ENCODE results near the gene NFATC2. TPM values are rescaled to one million over a fixed set of nuclear protein-coding genes. Genes with fewer than 3 reads are reported as not detected.

Gene NFATC2
- total RNA-seq, 1 experiment from 2014 or later: 0.61 TPM

DNA sequence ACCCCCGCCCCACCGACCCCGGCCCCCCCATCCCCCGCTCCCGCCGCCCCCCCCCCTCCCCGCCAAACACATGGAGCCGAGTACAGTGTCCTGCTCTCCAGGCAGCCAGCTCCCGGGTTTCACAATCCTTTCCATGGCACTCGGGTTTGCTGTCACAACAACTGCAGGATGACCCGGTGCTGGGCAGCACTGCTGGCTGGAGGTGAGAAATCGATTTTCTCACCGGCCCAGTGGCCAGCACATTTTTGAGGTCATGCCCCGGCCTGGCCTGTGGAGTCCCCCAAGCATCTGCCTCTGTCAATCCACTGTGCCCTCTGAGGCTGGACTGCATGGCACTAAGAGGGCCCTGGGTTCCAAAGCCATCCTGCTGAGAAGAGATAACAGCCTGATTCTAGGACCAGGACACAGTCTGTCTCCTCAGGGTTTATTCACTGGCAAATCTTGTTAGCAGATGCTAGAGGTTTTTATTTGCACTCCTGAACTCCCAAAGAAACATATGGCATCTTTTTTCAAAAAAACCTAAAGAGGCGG lies 129.5 kb downstream of the NFATC2 start:
- no peaks in the 10 kb centered on the region for H3K79me2 ChIP-seq (ENCODE audit: insufficient read depth, low read length)
- no peaks in the 10 kb centered on the region for H3K4me1 ChIP-seq (ENCODE audit: insufficient read depth, low read length)
- H3K4me3 Mint-ChIP-seq: no peak overlapping the region
- H2BK12ac ChIP-seq (ENCODE audit: insufficient read length, low read depth, low read length): no peak overlapping the region
- TF ChIP-seq, protein P1, sequence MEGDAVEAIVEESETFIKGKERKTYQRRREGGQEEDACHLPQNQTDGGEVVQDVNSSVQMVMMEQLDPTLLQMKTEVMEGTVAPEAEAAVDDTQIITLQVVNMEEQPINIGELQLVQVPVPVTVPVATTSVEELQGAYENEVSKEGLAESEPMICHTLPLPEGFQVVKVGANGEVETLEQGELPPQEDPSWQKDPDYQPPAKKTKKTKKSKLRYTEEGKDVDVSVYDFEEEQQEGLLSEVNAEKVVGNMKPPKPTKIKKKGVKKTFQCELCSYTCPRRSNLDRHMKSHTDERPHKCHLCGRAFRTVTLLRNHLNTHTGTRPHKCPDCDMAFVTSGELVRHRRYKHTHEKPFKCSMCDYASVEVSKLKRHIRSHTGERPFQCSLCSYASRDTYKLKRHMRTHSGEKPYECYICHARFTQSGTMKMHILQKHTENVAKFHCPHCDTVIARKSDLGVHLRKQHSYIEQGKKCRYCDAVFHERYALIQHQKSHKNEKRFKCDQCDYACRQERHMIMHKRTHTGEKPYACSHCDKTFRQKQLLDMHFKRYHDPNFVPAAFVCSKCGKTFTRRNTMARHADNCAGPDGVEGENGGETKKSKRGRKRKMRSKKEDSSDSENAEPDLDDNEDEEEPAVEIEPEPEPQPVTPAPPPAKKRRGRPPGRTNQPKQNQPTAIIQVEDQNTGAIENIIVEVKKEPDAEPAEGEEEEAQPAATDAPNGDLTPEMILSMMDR (conservative IDR thresholded peaks at IDR 0.05): no peak
- H2AFZ ChIP-seq (ENCODE audit: low read length): no peak overlapping the region
- no peaks in the 10 kb centered on the region for H3K79me1 ChIP-seq (ENCODE audit: insufficient read depth, low read depth, low read length, poor library complexity, severe bottlenecking)
- no peak overlapping the region for H3T11ph ChIP-seq (ENCODE audit: low read length)
- no peak overlapping the region for H3K27ac Mint-ChIP-seq
- H2BK20ac ChIP-seq (ENCODE audit: low read depth, low read length, poor library complexity, severe bottlenecking): no peak overlapping the region
- no peak overlapping the region for H2BK15ac ChIP-seq (ENCODE audit: low read depth, low read length)
- H3K36me3 Mint-ChIP-seq (ENCODE audit: insufficient read depth in 1 of 3, low read depth in 3 of 3): no peaks in the 10 kb centered on the region
- H3K27ac ChIP-seq (ENCODE audit: insufficient read length, low read depth, low read length): no peak overlapping the region
- no peaks in the 10 kb centered on the region for H3K23me2 ChIP-seq (ENCODE audit: insufficient read length, low read depth, low read length, poor library complexity, severe bottlenecking)
- H4K20me1 ChIP-seq (ENCODE audit: control insufficient read depth, insufficient read depth, insufficient read length): no peaks in the 10 kb centered on the region
- no peak overlapping the region for H3K4me2 ChIP-seq (ENCODE audit: insufficient read depth, insufficient read length, low read length)
- no peaks in the 10 kb centered on the region for H3K9me3 ChIP-seq (ENCODE audit: control insufficient read depth, low read depth, low read length)
- DNase-seq: no peak
- no peaks in the 10 kb centered on the region; the same call in 1 of the 2 replicates for H3K27me3 Mint-ChIP-seq (ENCODE audit: low read depth)
- H3K9ac ChIP-seq (ENCODE audit: extremely low read depth, insufficient read length, low read length): no peak overlapping the region
- no peak overlapping the region for H2BK120ac ChIP-seq (ENCODE audit: low read depth, low read length, poor library complexity, severe bottlenecking)
- no peak overlapping the region for H3K23ac ChIP-seq (ENCODE audit: insufficient read length, low read depth, low read length)
- no peak overlapping the region for H4K5ac ChIP-seq (ENCODE audit: insufficient read length, low read depth, low read length)
- H3K9me3 Mint-ChIP-seq: no peaks in the 10 kb centered on the region
- H3K4ac ChIP-seq (ENCODE audit: low read depth, low read length): no peak overlapping the region
- no peak overlapping the region for H2AK5ac ChIP-seq (ENCODE audit: insufficient read length, low read length)
- H3K18ac ChIP-seq (ENCODE audit: insufficient read length, low read depth, low read length): no peak overlapping the region
- no peak overlapping the region for H3K14ac ChIP-seq (ENCODE audit: insufficient read depth, low read length)
- no peak overlapping the region for H4K91ac ChIP-seq (ENCODE audit: insufficient read length, low read depth, low read length)
- H3K4me1 Mint-ChIP-seq: peaks cover 21 to 22% of the 10 kb centered on the region in 2 experiments
- WGBS (ENCODE audit: extremely low coverage, insufficient read length, low lambda C conversion rate): no CpG with 5 or more reads among the region's 15 CpGs
- H3K27me3 ChIP-seq (ENCODE audit: insufficient read depth, low read length): no peaks in the 10 kb centered on the region
- H2BK5ac ChIP-seq (ENCODE audit: insufficient read length, low read length): no peak overlapping the region
- no peak overlapping the region for H3K56ac ChIP-seq (ENCODE audit: insufficient read length, low read depth, low read length)
- H4K8ac ChIP-seq (replicated peaks; ENCODE audit: insufficient read length, low read depth, low read length): no peak overlapping the region
